Measurements from ENCODE around the gene DBNDD2.

- TF ChIP-seq CTCF (IDR thresholded peaks at IDR 0.05): no peak
- no peak for TF ChIP-seq ZNF281 (CRISPR knock-in tag; IDR thresholded peaks at IDR 0.05)
- no peak for TF ChIP-seq ZNF232 (CRISPR knock-in tag; IDR thresholded peaks at IDR 0.05)
Observed at GRCh38 chr20:45400346-45401031, 7.6 kb upstream of the DBNDD2 start.
